ENCODE data around the gene SPN. TPM values are rescaled to one million over a fixed set of nuclear protein-coding genes. Genes with fewer than 3 reads are reported as not detected.
"Not testable (repeated sequence)": the region's sequence is repeated elsewhere in the genome, so short reads cannot be mapped to it uniquely, and the experiment has no call there.

The SPN gene
- total and polyA plus RNA-seq, 12 donors = 0.29 to 12.6 (median 1.7) TPM

DNA sequence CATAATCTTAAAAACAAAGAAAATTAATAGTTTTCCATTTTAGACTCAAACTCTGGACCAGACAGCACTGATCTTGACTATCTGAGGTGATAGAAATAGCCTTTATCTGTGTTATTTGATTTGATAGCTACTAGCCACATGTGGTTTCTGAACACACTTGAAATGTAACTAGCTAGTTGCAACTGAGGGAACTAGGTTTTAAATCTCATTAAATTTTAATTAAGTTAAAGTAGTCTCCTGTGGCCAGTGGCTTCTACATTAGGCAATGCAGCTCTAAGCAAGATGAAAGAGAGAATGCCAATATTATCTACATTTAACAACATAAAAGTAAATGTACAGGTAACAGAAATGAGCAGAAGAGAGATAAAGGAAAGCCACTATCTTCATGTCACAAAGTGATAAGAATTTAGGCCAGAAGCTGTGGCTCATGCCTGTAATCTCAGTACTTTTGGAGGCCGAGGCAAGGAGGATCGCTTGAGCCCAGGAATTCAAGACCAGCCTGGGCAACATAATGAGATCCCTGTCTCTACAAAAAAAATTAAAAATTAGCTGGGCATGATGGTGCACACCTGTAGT lies 11.2 kb upstream of the SPN start:
- Histone ChIP-seq H3K4me1 (peaks cover 0 to 22% (median 0%) of the 10 kb centered on the region in 9 donors), H3K9me3 (no peaks in the 10 kb centered on the region), H3K27ac (no peak overlapping the region), H3K36me3 (no peaks in the 10 kb centered on the region), H3K27me3 (no peaks in the 10 kb centered on the region), H3K4me3 (no peak overlapping the region)
- 88 to 93% methylated on average over 2 of the region's 2 CpGs for WGBS, 2 donors
- intact Hi-C loops (cut with DNase I) = no loop called here
- ATAC-seq = no peak
- TF ChIP-seq, protein P1, sequence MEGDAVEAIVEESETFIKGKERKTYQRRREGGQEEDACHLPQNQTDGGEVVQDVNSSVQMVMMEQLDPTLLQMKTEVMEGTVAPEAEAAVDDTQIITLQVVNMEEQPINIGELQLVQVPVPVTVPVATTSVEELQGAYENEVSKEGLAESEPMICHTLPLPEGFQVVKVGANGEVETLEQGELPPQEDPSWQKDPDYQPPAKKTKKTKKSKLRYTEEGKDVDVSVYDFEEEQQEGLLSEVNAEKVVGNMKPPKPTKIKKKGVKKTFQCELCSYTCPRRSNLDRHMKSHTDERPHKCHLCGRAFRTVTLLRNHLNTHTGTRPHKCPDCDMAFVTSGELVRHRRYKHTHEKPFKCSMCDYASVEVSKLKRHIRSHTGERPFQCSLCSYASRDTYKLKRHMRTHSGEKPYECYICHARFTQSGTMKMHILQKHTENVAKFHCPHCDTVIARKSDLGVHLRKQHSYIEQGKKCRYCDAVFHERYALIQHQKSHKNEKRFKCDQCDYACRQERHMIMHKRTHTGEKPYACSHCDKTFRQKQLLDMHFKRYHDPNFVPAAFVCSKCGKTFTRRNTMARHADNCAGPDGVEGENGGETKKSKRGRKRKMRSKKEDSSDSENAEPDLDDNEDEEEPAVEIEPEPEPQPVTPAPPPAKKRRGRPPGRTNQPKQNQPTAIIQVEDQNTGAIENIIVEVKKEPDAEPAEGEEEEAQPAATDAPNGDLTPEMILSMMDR (IDR thresholded peaks at IDR 0.05) = no peak
- DNase-seq = no peak

DNA sequence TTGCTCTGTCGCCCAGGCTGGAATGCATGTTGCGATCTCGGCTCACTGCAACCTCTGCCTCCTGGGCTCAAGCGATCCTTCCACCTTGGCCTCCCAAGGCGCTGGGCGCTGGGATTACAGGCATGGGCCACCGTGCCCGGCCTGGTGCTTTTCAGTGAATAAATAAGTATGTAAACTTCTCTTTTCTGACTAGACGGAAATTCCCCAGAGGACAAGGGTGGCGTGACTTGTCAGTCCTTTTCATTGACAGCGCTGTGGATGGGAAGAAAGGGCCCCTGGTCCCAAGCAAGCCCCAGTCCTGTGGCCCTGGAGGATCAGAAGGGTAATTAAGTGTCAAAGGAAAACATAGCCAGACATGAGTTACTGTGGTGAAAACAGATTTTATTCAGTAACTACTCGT lies 9.6 kb upstream of the SPN start:
- Histone ChIP-seq H3K36me3 (no peaks in the 10 kb centered on the region), H3K4me3 (no peak overlapping the region), H3K27me3 (peaks cover 0 to 3% (median 0%) of the 10 kb centered on the region in 7 donors), H3K27ac (no peak overlapping the region), H3K9me3 (no peaks in the 10 kb centered on the region), H3K4me1 (peaks cover 0 to 22% (median 0%) of the 10 kb centered on the region in 9 donors)
- DNase-seq (no peak), ATAC-seq (no peak)
- 74 to 86% methylated on average over 12 of the region's 12 CpGs for WGBS, 2 donors
- intact Hi-C loops (cut with DNase I) = no loop called here
- TF ChIP-seq, protein P1 (IDR thresholded peaks at IDR 0.05) = no peak

DNA sequence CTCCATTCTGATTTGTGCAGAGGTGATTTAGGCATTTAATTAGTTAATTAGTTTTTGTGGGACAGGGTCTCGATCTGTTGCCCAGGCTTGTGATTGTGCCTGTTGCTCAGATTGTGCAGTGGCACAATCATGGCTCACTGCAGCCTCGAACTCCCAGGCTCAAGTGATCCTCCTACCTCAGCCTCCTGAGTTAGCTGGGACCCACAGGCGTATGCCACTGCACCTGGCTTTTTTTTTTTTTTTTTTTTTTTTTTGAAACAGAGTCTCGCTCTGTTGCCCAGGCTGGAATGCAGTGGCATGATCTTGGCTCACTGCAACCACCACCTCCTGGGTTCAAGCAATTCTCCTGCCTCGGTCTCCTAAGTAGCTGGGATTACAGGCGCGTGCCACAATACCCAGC lies 9.2 kb upstream of the SPN start:
- ATAC-seq; H3K27ac ChIP-seq; H3K36me3 ChIP-seq; DNase-seq; H3K27me3 ChIP-seq; H3K4me3 ChIP-seq; H3K9me3 ChIP-seq; intact Hi-C loops (cut with DNase I): not testable (repeated sequence)
- H3K4me1 ChIP-seq = peaks cover 0 to 22% (median 0%) of the 10 kb centered on the region in 9 donors
- 90 to 93% methylated on average over 6 to 7 of the region's 7 CpGs for WGBS, 2 donors

DNA sequence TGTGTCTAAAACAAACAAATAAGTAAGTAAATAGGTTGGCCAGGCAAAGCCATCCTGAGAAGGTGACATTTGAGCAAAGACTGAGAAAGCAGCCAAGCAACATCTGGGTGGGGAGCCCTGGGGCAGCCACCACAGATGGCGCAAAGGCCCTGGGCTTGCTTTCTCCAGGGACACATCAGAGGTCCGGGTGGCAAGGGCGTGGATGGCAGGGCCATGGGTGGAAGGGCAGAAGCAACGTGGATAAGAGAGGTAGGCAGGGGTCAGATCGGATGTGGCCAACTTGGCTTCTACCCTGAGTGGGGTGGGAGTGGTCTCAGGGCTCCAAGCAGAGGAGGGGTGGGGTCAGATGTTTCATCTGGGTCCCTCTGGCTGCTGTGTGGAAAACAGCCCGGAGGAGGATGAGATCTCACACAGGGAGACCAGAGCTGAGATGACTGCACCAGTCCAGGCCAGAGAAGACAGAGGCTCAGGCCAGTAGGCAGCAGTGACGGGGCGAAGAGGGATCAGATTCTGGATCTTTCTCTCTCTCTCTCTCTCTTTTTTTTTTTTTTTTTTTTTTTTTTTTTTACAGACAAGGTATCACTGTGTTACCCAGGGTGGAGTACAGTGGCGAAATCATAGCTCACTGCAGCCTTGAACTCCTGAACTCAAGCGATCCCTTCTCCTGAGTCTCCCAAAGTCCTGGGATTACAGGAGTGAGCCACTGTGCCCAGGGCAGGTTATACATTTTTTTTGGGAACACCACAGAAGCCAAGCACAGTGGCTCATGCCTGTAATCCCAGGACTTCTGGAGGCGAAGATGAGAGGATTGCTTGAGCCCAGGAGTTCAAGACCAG lies 6.1 kb upstream of the SPN start:
- ATAC-seq = no peak
- TF ChIP-seq, protein P1 (IDR thresholded peaks at IDR 0.05) = no peak
- 70 to 77% methylated on average over 11 of the region's 11 CpGs for WGBS, 2 donors

DNA sequence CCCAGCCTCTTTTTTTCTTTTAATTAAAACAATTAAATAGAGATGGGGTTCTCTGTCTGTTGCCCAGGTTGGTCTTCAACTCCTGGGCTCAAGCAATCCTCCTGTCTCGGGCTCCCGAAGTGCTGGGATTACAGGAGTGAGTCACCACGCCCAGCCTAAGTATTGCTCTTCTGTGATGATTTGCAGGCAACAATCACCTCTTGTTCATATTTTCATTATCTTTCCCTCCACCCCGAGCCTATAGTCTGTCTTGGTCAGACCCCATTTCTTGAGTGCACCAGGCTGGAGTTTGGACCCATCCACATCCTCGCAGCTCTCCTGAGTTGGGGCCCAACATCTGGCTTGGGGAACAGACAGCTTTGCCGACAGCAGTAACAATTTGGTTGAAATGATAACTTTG lies 4.3 kb upstream of the SPN start:
- ATAC-seq (no peak), DNase-seq (no peak)
- Histone ChIP-seq H3K27me3 (peaks cover 0 to 3% (median 0%) of the 10 kb centered on the region in 7 donors), H3K4me1 (peaks cover 0 to 27% (median 0%) of the 10 kb centered on the region in 9 donors), H3K4me3 (no peak overlapping the region), H3K36me3 (no peaks in the 10 kb centered on the region), H3K27ac (no peak overlapping the region), H3K9me3 (no peaks in the 10 kb centered on the region)
- TF ChIP-seq, protein P1 (IDR thresholded peaks at IDR 0.05) = no peak
- WGBS, 2 donors = 79 to 81% methylated on average over 6 of the region's 6 CpGs
- intact Hi-C loops (cut with DNase I) = no loop called here

More for the DNA sequence above, 6.1 kb upstream of the SPN start:
- Histone ChIP-seq H3K4me3 (no peak overlapping the region), H3K4me1 (peaks cover 0 to 20% (median 0%) of the 10 kb centered on the region in 9 donors), H3K36me3 (no peaks in the 10 kb centered on the region), H3K9me3 (no peaks in the 10 kb centered on the region), H3K27ac (no peak overlapping the region), H3K27me3 (peaks cover 0 to 3% (median 0%) of the 10 kb centered on the region in 7 donors)
- no peak for DNase-seq
- intact Hi-C loops (cut with DNase I) = no loop called here

Data from heart right ventricle (tissue), 16 donors.